ENCODE results near the gene GRK1.

DNA sequence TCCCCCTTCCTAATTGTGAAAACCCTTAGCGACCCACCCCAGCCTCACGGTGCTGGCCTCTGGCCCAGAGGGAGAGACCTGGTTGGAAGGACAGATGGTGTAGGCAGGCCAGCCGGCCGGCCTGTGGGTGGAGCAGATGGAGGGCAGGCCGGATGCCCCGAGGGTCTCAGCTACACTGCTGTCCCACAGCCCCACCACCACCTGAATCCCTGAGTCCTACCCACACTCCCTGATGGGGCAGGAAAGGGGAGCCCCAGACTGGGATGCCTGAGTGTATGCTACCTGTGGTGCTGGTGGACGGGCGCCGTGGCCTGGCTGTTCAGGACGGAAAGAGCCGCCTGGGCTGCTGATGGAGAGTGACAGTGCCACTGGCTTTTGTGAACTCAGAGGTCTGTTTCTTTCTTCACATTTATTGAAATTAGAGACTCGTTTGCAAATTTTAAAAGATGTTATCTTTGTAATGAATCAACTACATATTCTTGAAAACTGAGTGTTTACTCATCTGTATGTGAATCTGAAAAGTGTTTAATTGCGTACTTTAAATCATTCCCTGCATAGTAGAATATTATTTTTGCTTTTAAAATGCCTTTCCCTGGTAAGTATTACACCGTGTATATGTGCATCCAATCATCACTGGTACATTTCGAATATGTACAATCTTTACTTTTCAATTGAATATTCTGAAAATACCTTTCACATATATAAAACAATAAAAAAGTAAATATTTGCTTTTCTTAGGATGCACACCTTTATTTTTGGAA, 46.8 kb upstream of the GRK1 start:
- TF ChIP-seq, protein P1, sequence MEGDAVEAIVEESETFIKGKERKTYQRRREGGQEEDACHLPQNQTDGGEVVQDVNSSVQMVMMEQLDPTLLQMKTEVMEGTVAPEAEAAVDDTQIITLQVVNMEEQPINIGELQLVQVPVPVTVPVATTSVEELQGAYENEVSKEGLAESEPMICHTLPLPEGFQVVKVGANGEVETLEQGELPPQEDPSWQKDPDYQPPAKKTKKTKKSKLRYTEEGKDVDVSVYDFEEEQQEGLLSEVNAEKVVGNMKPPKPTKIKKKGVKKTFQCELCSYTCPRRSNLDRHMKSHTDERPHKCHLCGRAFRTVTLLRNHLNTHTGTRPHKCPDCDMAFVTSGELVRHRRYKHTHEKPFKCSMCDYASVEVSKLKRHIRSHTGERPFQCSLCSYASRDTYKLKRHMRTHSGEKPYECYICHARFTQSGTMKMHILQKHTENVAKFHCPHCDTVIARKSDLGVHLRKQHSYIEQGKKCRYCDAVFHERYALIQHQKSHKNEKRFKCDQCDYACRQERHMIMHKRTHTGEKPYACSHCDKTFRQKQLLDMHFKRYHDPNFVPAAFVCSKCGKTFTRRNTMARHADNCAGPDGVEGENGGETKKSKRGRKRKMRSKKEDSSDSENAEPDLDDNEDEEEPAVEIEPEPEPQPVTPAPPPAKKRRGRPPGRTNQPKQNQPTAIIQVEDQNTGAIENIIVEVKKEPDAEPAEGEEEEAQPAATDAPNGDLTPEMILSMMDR (IDR thresholded peaks at IDR 0.05): no peak
- TF ChIP-seq POLR2A (IDR thresholded peaks at IDR 0.05): no peak

All from uterus (tissue), 2 donors.